ENCODE measurements around the gene TMEM270.

DNA sequence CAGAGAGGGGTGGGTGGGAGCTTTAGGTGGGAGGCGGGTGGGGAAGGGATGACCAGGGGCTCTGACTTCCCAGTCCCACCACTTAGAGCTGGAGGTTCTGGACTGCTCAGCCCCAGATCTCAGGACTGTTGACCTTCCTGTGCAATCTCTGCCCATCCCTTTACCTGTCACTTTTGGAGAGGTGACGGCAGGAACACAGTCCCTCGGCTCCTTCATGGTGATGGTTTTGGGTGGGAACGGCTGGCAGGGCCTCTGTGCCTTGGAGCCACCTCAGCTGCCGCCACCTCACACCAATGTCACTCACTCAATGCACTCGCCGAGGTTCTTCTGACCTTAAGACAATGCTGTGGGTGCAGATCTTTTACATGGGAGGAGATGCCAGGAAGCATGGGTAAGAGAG, 49.0 kb downstream of the TMEM270 start:
- TF ChIP-seq POLR2AphosphoS5 (IDR thresholded peaks at IDR 0.05; ENCODE audit: low read depth, low read length) (no peak), GABPA (IDR thresholded peaks at IDR 0.05; ENCODE audit: low read depth) (no peak), JUND (IDR thresholded peaks at IDR 0.05) (no peak), TAF1 (IDR thresholded peaks at IDR 0.05; ENCODE audit: borderline replicate concordance, low read depth, low read length) (no peak), NFIC (IDR thresholded peaks at IDR 0.05; ENCODE audit: borderline replicate concordance) (no peak), EP300 (IDR thresholded peaks at IDR 0.05; ENCODE audit: borderline replicate concordance in 1 of 2, low read depth in 1 of 2, low read length in 1 of 2) (no peak), ELF1 (IDR thresholded peaks at IDR 0.05) (no peak), CHD2 (IDR thresholded peaks at IDR 0.05; ENCODE audit: low read length, partially characterized antibody) (no peak)
- TF ChIP-seq, protein P1, sequence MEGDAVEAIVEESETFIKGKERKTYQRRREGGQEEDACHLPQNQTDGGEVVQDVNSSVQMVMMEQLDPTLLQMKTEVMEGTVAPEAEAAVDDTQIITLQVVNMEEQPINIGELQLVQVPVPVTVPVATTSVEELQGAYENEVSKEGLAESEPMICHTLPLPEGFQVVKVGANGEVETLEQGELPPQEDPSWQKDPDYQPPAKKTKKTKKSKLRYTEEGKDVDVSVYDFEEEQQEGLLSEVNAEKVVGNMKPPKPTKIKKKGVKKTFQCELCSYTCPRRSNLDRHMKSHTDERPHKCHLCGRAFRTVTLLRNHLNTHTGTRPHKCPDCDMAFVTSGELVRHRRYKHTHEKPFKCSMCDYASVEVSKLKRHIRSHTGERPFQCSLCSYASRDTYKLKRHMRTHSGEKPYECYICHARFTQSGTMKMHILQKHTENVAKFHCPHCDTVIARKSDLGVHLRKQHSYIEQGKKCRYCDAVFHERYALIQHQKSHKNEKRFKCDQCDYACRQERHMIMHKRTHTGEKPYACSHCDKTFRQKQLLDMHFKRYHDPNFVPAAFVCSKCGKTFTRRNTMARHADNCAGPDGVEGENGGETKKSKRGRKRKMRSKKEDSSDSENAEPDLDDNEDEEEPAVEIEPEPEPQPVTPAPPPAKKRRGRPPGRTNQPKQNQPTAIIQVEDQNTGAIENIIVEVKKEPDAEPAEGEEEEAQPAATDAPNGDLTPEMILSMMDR (IDR thresholded peaks at IDR 0.05) = no peak
- TF ChIP-seq, protein P2, sequence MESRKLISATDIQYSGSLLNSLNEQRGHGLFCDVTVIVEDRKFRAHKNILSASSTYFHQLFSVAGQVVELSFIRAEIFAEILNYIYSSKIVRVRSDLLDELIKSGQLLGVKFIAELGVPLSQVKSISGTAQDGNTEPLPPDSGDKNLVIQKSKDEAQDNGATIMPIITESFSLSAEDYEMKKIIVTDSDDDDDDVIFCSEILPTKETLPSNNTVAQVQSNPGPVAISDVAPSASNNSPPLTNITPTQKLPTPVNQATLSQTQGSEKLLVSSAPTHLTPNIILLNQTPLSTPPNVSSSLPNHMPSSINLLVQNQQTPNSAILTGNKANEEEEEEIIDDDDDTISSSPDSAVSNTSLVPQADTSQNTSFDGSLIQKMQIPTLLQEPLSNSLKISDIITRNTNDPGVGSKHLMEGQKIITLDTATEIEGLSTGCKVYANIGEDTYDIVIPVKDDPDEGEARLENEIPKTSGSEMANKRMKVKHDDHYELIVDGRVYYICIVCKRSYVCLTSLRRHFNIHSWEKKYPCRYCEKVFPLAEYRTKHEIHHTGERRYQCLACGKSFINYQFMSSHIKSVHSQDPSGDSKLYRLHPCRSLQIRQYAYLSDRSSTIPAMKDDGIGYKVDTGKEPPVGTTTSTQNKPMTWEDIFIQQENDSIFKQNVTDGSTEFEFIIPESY (IDR thresholded peaks at IDR 0.05; ENCODE audit: borderline replicate concordance, low read depth) = no peak

All from SK-N-SH (cell line).